ENCODE data around the gene PHACTR1. TPM values are rescaled to one million over a fixed set of nuclear protein-coding genes. Genes with fewer than 3 reads are reported as not detected.

Gene PHACTR1
- total and polyA plus RNA-seq, 2 experiments from 2014 or later = 11.2 to 33.9 TPM

DNA sequence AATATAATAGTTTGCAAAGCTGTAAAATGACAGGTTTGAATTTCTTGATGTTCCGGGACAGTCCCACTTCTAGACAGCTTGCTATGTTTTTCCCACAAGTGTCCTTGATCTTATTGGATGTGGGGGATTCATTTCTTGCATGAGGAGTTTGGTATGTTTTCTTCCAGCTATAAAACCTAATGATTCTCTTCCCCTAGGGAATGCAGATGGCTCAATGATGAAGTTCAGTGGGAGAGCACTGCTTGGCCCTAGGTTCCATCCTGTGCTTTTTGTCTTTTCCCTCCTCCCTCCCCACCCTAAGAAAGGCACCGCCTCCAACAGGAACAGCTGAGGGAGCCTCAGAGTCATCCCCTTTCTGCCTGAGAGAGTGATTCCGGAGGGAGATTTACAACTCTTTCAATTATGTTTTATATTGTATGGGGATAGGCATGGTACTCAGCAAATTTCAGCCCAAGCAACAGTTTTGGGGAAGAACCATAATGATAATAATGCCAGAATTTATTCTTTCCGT is 149.2 kb downstream of the PHACTR1 start:
- no peaks in the 10 kb centered on the region for H3K9me3 ChIP-seq (ENCODE audit: low read depth)
- H3K27me3 ChIP-seq = peaks cover 95% of the 10 kb centered on the region
- no peaks in the 10 kb centered on the region for H3K36me3 ChIP-seq
- TF ChIP-seq, protein P1, sequence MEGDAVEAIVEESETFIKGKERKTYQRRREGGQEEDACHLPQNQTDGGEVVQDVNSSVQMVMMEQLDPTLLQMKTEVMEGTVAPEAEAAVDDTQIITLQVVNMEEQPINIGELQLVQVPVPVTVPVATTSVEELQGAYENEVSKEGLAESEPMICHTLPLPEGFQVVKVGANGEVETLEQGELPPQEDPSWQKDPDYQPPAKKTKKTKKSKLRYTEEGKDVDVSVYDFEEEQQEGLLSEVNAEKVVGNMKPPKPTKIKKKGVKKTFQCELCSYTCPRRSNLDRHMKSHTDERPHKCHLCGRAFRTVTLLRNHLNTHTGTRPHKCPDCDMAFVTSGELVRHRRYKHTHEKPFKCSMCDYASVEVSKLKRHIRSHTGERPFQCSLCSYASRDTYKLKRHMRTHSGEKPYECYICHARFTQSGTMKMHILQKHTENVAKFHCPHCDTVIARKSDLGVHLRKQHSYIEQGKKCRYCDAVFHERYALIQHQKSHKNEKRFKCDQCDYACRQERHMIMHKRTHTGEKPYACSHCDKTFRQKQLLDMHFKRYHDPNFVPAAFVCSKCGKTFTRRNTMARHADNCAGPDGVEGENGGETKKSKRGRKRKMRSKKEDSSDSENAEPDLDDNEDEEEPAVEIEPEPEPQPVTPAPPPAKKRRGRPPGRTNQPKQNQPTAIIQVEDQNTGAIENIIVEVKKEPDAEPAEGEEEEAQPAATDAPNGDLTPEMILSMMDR (IDR thresholded peaks at IDR 0.05; ENCODE audit: low read depth, low read length) = no peak
- no peak for DNase-seq (ENCODE audit: low read depth in 1 of 2, low spot score in 1 of 2)
- no peaks in the 10 kb centered on the region for H3K4me1 ChIP-seq (ENCODE audit: low read depth)
- H3K27ac ChIP-seq = no peak overlapping the region
- no peak overlapping the region for H3K4me3 ChIP-seq

- no peak overlapping the region for H3K27ac ChIP-seq
- TF ChIP-seq, protein P1 (IDR thresholded peaks at IDR 0.05; ENCODE audit: low read depth, low read length) = no peak
- H3K9me3 ChIP-seq (ENCODE audit: low read depth) = no peaks in the 10 kb centered on the region
- no peaks in the 10 kb centered on the region for H3K36me3 ChIP-seq
- no peak for DNase-seq (ENCODE audit: low read depth in 1 of 2, low spot score in 1 of 2)
- no peak overlapping the region for H3K4me3 ChIP-seq
- H3K27me3 ChIP-seq = peaks cover 95% of the 10 kb centered on the region
- no peaks in the 10 kb centered on the region for H3K4me1 ChIP-seq (ENCODE audit: low read depth)
Observed at GRCh38 chr6:12866422-12867029, 150.0 kb downstream of the PHACTR1 start.

- no peak overlapping the region for H3K27ac ChIP-seq
- H3K4me3 ChIP-seq = no peak overlapping the region
- DNase-seq (ENCODE audit: low read depth in 1 of 2, low spot score in 1 of 2) = no peak
- TF ChIP-seq, protein P1 (IDR thresholded peaks at IDR 0.05; ENCODE audit: low read depth, low read length) = no peak
- H3K9me3 ChIP-seq (ENCODE audit: low read depth) = no peaks in the 10 kb centered on the region
- no peaks in the 10 kb centered on the region for H3K4me1 ChIP-seq (ENCODE audit: low read depth)
- H3K27me3 ChIP-seq = peaks cover 100% of the 10 kb centered on the region
- no peaks in the 10 kb centered on the region for H3K36me3 ChIP-seq
Observed at GRCh38 chr6:12869816-12870432, 153.4 kb downstream of the PHACTR1 start.

DNA sequence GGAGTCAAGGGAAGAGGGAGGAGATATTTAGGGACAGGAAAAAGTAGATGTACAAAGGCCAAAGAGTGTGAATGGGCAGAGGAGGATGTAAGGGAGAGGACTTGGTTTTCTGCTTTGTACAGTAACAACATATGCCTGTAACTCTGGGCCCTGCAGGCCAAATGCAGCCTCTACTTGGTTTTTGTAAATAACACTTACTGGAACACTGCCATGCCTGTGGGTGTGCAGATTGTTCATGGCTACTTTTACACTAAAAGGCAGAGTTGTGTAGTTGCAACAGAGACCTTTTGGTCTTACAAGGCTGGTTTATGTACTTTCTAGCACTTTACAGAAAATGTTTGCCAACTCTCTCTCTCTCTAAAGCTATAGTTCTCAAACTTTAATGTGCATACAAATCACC is 157.1 kb downstream of the PHACTR1 start:
- Histone ChIP-seq H3K36me3 (no peaks in the 10 kb centered on the region), H3K9me3 (ENCODE audit: low read depth) (no peaks in the 10 kb centered on the region), H3K27ac (no peak overlapping the region), H3K27me3 (peaks cover 100% of the 10 kb centered on the region), H3K4me1 (ENCODE audit: low read depth) (no peaks in the 10 kb centered on the region), H3K4me3 (no peak overlapping the region)
- TF ChIP-seq, protein P1 (IDR thresholded peaks at IDR 0.05; ENCODE audit: low read depth, low read length) = no peak
- peak in 1 of 2 donors; percentile 53 for DNase-seq (ENCODE audit: low read depth in 1 of 2, low spot score in 1 of 2)

- Histone ChIP-seq H3K27me3 (peaks cover 100% of the 10 kb centered on the region), H3K27ac (no peak overlapping the region), H3K4me3 (no peak overlapping the region), H3K4me1 (ENCODE audit: low read depth) (no peaks in the 10 kb centered on the region), H3K36me3 (no peaks in the 10 kb centered on the region), H3K9me3 (ENCODE audit: low read depth) (no peaks in the 10 kb centered on the region)
- DNase-seq (ENCODE audit: low read depth in 1 of 2, low spot score in 1 of 2) = peak in 1 of 2 donors; percentile 25
- TF ChIP-seq, protein P1 (IDR thresholded peaks at IDR 0.05; ENCODE audit: low read depth, low read length) = no peak
Observed at GRCh38 chr6:12875051-12875450, 158.5 kb downstream of the PHACTR1 start.
